ENCODE measurements around the gene IGHMBP2.
"Not testable (repeated sequence)": the region's sequence is repeated elsewhere in the genome, so short reads cannot be mapped to it uniquely, and the experiment has no call there.

Gene IGHMBP2

GRCh38 chr11:68966894-68967780, 63.4 kb downstream of the IGHMBP2 start:
- DNase-seq (ENCODE audit: extremely low read depth, low read depth) = no peak
- TF ChIP-seq, protein P1, sequence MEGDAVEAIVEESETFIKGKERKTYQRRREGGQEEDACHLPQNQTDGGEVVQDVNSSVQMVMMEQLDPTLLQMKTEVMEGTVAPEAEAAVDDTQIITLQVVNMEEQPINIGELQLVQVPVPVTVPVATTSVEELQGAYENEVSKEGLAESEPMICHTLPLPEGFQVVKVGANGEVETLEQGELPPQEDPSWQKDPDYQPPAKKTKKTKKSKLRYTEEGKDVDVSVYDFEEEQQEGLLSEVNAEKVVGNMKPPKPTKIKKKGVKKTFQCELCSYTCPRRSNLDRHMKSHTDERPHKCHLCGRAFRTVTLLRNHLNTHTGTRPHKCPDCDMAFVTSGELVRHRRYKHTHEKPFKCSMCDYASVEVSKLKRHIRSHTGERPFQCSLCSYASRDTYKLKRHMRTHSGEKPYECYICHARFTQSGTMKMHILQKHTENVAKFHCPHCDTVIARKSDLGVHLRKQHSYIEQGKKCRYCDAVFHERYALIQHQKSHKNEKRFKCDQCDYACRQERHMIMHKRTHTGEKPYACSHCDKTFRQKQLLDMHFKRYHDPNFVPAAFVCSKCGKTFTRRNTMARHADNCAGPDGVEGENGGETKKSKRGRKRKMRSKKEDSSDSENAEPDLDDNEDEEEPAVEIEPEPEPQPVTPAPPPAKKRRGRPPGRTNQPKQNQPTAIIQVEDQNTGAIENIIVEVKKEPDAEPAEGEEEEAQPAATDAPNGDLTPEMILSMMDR (IDR thresholded peaks at IDR 0.05; ENCODE audit: low read depth, low read length) = no peak

DNA sequence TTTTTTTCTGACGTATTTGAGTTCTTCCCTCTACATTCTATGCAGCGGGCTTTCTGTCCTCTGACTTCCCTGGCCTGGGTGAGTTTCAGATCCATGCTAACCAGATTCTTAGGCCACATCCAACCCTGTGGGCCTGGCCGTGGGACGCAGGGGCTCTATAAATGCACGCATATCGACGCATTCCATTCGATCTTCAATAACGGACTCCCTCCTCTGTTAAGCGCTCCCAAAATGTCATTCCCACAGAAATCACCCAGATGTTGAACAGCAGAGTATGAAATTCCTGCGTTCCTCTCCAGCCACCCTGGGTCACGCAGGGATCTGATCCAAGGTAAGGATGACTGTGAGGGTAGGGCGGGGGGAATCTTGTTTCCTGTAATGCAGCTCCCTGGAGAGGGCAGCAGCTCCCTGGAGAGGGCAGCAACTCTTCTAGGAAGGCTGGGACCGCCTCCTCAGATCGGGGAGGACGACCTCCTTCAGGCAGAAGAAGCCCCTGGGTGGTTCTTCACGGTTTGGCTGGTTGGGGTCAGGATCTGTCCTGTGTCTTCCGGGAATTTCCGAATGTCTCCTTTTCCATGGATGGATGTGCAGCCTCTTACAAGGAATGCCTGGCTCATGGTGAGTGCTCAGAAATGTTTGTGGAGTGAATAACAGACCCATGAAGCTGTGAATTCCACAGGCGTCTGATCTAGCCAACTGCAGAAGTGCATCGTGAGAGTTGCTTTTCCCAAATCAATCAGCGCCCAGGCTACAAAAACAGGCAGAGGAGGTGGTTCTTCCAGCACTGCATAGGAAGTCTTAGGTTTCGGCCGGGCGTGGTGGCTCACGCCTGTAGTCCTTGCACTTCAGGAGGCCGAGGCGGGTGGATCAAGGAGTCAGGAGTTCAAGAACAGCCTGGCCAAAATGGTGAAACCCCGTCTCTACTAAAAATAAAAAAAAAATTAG, 64.9 kb downstream of the IGHMBP2 start:
- DNase-seq (ENCODE audit: extremely low read depth, low read depth) = no peak

GRCh38 chr11:68969386-68969785, 65.7 kb downstream of the IGHMBP2 start:
- DNase-seq (ENCODE audit: extremely low read depth, low read depth) = no peak
- TF ChIP-seq, protein P1 (IDR thresholded peaks at IDR 0.05; ENCODE audit: low read depth, low read length) = no peak

More for the DNA sequence above, 64.9 kb downstream of the IGHMBP2 start:
- TF ChIP-seq, protein P1 (IDR thresholded peaks at IDR 0.05; ENCODE audit: low read depth, low read length) = no peak

DNA sequence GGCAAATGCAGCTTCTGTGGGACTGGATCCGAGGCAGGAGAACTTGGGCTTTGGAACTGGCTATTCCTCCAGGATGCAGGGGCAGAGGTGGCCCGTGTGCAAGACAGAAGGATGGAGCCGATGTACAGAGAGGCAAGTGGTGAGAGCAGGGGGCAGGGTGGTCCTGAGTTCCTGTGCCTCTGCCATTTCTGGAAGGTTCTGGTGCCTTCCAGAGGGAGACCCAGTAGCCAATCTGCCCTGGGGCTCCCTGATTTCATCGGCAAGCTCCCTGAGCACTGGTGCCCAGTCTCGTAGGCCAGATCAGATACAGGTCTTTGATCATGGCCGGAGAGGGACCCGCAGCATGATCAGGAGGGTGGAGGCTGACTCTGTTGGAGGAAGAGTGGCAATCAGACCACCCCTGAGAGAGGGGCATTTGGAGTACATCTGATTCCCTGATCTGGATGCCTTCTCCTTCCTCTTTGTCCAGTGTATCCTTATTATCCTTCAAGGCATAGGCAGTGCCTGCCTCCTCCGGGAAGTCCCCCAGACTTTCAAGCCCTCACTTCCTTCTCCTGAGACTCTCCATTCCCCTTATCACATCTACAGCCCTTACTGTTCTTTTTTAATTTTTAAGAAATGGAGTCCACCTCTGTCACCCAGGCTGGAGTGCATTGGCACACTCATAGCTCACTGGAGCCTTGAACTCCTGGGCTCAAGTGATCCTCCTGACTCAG, 67.4 kb downstream of the IGHMBP2 start:
- no peak for DNase-seq (ENCODE audit: extremely low read depth, low read depth)

GRCh38 chr11:68973219-68973618, 69.5 kb downstream of the IGHMBP2 start:
- no peak for DNase-seq (ENCODE audit: extremely low read depth, low read depth)
- TF ChIP-seq, protein P1 (IDR thresholded peaks at IDR 0.05; ENCODE audit: low read depth, low read length) = no peak

More for the DNA sequence above, 67.4 kb downstream of the IGHMBP2 start:
- TF ChIP-seq, protein P1 (IDR thresholded peaks at IDR 0.05; ENCODE audit: low read depth, low read length) = no peak

DNA sequence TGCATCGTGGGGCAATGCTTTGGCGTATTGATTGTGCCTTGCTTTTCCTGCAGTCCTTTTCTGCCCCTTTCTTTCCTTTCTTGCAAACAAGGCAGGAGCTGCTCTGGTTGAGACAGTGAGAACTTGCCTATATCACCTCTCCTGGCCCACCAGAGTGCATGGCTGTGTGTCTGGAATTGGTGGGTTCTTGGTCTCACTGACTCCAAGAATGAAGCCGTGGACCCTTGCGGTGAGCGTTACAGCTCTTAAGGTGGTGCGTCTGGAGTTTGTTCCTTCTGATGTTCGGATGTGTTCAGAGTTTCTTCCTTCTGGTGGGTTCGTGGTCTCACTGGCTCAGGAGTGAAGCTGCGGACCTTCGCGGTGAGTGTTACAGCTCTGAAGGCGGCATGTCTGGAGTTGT, 70.0 kb downstream of the IGHMBP2 start:
- not testable (repeated sequence) for DNase-seq (ENCODE audit: extremely low read depth, low read depth)

GRCh38 chr11:68974421-68975194, 70.9 kb downstream of the IGHMBP2 start:
- no peak for DNase-seq (ENCODE audit: extremely low read depth, low read depth)
- TF ChIP-seq, protein P1 (IDR thresholded peaks at IDR 0.05; ENCODE audit: low read depth, low read length) = no peak

Data from AG09319 (cell line).